Skeletal muscle cell (primary cell): ENCODE results near the gene RTN4.
"Not testable (repeated sequence)": the region's sequence is repeated elsewhere in the genome, so short reads cannot be mapped to it uniquely, and the experiment has no call there.

Experiments used
- DNase-seq: peaks from one replicate; pipeline ENCODE4 v3.0.0-alpha.2; 2010; ENCODE audit warnings: low read depth
- H3K4me3 ChIP-seq: 2 replicates; pipeline ENCODE4 v1.5.1; 2011; ENCODE audit warnings: low read depth, mild to moderate bottlenecking, control low read depth, low read length, moderate library complexity

RTN4 gene

GRCh38 chr2:55050100-55050994, at the start of gene RTN4:
RTN4 (minus strand) TSS chr2:55050451; CDS start chr2:55050300, 151 bp downstream.
- peak; percentile 99 for DNase-seq
- peak within 1 kb of the TSS; percentile 100 for H3K4me3 ChIP-seq

- DNase-seq: no peak
- H3K4me3 ChIP-seq: no peak overlapping the region
Measured at GRCh38 chr2:55099493-55099877, 49.2 kb upstream of the RTN4 start.

GRCh38 chr2:55097461-55098410, 47.5 kb upstream of the RTN4 start:
- H3K4me3 ChIP-seq: no peak overlapping the region
- no peak for DNase-seq

GRCh38 chr2:55097082-55097460, 46.8 kb upstream of the RTN4 start:
- DNase-seq: no peak
- no peak overlapping the region for H3K4me3 ChIP-seq

- DNase-seq: no peak
- no peak overlapping the region for H3K4me3 ChIP-seq
Measured at GRCh38 chr2:55096586-55096985, 46.3 kb upstream of the RTN4 start.

GRCh38 chr2:55093381-55093780, 43.1 kb upstream of the RTN4 start:
- no peak overlapping the region for H3K4me3 ChIP-seq
- peak; percentile 58 for DNase-seq

- H3K4me3 ChIP-seq: no peak overlapping the region
- no peak for DNase-seq
Measured at GRCh38 chr2:55092439-55092838, 42.2 kb upstream of the RTN4 start.

- DNase-seq, H3K4me3 ChIP-seq: not testable (repeated sequence)
Measured at GRCh38 chr2:55091681-55092080, 41.4 kb upstream of the RTN4 start.

- no peak overlapping the region for H3K4me3 ChIP-seq
- DNase-seq: no peak
Measured at GRCh38 chr2:55090702-55091101, 40.5 kb upstream of the RTN4 start.

- H3K4me3 ChIP-seq: no peak overlapping the region
- DNase-seq: no peak
Measured at GRCh38 chr2:55089726-55090125, 39.5 kb upstream of the RTN4 start.

- DNase-seq: no peak
- H3K4me3 ChIP-seq: no peak overlapping the region
Measured at GRCh38 chr2:55088400-55088799, 38.1 kb upstream of the RTN4 start.

GRCh38 chr2:55087936-55088335, 37.7 kb upstream of the RTN4 start:
- DNase-seq: no peak
- H3K4me3 ChIP-seq: no peak overlapping the region

- DNase-seq: no peak
- no peak overlapping the region for H3K4me3 ChIP-seq
Measured at GRCh38 chr2:55087501-55087900, 37.2 kb upstream of the RTN4 start.

GRCh38 chr2:55085113-55086040, 35.1 kb upstream of the RTN4 start:
- no peak for DNase-seq
- no peak overlapping the region for H3K4me3 ChIP-seq

- no peak for DNase-seq
- H3K4me3 ChIP-seq: no peak overlapping the region
Measured at GRCh38 chr2:55084641-55085040, 34.4 kb upstream of the RTN4 start.

GRCh38 chr2:55080204-55080738, 30.0 kb upstream of the RTN4 start:
- no peak overlapping the region for H3K4me3 ChIP-seq
- no peak for DNase-seq

- DNase-seq: no peak
- no peak overlapping the region for H3K4me3 ChIP-seq
Measured at GRCh38 chr2:55078956-55079355, 28.7 kb upstream of the RTN4 start.

GRCh38 chr2:55076721-55077120, 26.5 kb upstream of the RTN4 start:
- DNase-seq: no peak

GRCh38 chr2:55076019-55076418, 25.8 kb upstream of the RTN4 start:
- DNase-seq, H3K4me3 ChIP-seq: not testable (repeated sequence)

More at GRCh38 chr2:55076721-55077120, 26.5 kb upstream of the RTN4 start:
- H3K4me3 ChIP-seq: no peak overlapping the region
